GM13977 (cell line): ENCODE measurements around the gene OSCAR.

Experiments
- DNase-seq: peaks from one replicate; pipeline ENCODE4 v3.0.0; 2012; ENCODE audit warnings: low spot score
- CTCF ChIP-seq: IDR thresholded peaks from 2 replicates; pipeline ENCODE4 v1.5.1; 2012; ENCODE audit warnings: mild to moderate bottlenecking, control low read depth; ENCODE audit not compliant: insufficient read depth; ENCODE audit errors: extremely low read depth, missing control alignments
- in situ Hi-C: fragments of 300-500 bp; cut with MboI; formaldehyde crosslinking; loops from one replicate; pipeline ENCODE4 v1.12.0; 2022; ENCODE audit warnings: low sequenced_read_pairs, low pct_unique_long_range_greater_than_20kb, mixed read lengths, inconsistent platforms; ENCODE audit not compliant: unreplicated experiment

OSCAR gene

GRCh38 chr19:54100561-54100960 is at the start of gene OSCAR:
Gene OSCAR, minus strand, starts transcription at chr19:54100803. Its CDS starts 11 bp downstream, at chr19:54100792.
- no peak for TF ChIP-seq CTCF
- in situ Hi-C loops, result no loop called here
- no peak for DNase-seq

- in situ Hi-C loops, result no loop called here
- no peak for TF ChIP-seq CTCF
Observed at GRCh38 chr19:54149021-54149812, 48.6 kb upstream of the OSCAR start.

GRCh38 chr19:54148158-54148557 is 47.6 kb upstream of the OSCAR start:
- in situ Hi-C loops, result no loop called here
- no peak for TF ChIP-seq CTCF
- DNase-seq, result no peak

More at GRCh38 chr19:54149021-54149812, 48.6 kb upstream of the OSCAR start:
- no peak for DNase-seq

GRCh38 chr19:54147676-54148075 is 47.1 kb upstream of the OSCAR start:
- DNase-seq, result no peak
- in situ Hi-C loops, result no loop called here
- TF ChIP-seq CTCF, result no peak

- DNase-seq, result no peak
- in situ Hi-C loops, result no loop called here
- TF ChIP-seq CTCF, result no peak
Observed at GRCh38 chr19:54145541-54146158, 45.0 kb upstream of the OSCAR start.

- no peak for TF ChIP-seq CTCF
- DNase-seq, result no peak
- in situ Hi-C loops, result no loop called here
Observed at GRCh38 chr19:54142166-54142780, 41.7 kb upstream of the OSCAR start.
